SU-DHL-6 (cell line): ENCODE measurements around the gene PLD1.

ENCODE experiments used
- CTCF ChIP-seq: fragments of 200-600 bp; sonication (generic); IDR thresholded peaks from one replicate; pipeline ENCODE4 v1.5.1; 2017; ENCODE audit warnings: antibody characterized with exemption, mild to moderate bottlenecking, low read length, moderate library complexity; ENCODE audit not compliant: insufficient read depth, poor library complexity, severe bottlenecking
- EZH2phosphoT487 ChIP-seq: fragments of 200-600 bp; sonication (generic), shearing (Covaris generic); conservative IDR thresholded peaks from 2 replicates; pipeline ENCODE4 v1.6.1; 2018; ENCODE audit warnings: mild to moderate bottlenecking, antibody characterized with exemption, low read length, moderate library complexity, mixed read lengths

GRCh38 chr3:171849617-171850319 is 39.5 kb upstream of the PLD1 start:
- TF ChIP-seq CTCF (no peak), EZH2phosphoT487 (no peak)
